ENCODE measurements around the gene OR51E1.

OR51E1 gene

DNA sequence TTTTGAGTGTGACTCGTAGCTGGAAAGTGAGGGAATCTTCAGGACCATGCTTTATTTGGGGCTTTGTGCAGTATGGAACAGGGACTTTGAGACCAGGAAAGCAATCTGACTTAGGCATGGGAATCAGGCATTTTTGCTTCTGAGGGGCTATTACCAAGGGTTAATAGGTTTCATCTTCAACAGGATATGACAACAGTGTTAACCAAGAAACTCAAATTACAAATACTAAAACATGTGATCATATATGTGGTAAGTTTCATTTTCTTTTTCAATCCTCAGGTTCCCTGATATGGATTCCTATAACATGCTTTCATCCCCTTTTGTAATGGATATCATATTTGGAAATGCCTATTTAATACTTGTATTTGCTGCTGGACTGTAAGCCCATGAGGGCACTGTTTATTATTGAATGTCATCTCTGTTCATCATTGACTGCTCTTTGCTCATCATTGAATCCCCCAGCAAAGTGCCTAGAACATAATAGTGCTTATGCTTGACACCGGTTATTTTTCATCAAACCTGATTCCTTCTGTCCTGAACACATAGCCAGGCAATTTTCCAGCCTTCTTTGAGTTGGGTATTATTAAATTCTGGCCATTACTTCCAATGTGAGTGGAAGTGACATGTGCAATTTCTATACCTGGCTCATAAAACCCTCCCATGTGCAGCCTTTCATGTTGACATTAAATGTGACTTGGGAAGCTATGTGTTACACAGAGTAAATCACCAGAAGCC lies 11.0 kb downstream of the OR51E1 start:
- DNase-seq = no peak

DNA sequence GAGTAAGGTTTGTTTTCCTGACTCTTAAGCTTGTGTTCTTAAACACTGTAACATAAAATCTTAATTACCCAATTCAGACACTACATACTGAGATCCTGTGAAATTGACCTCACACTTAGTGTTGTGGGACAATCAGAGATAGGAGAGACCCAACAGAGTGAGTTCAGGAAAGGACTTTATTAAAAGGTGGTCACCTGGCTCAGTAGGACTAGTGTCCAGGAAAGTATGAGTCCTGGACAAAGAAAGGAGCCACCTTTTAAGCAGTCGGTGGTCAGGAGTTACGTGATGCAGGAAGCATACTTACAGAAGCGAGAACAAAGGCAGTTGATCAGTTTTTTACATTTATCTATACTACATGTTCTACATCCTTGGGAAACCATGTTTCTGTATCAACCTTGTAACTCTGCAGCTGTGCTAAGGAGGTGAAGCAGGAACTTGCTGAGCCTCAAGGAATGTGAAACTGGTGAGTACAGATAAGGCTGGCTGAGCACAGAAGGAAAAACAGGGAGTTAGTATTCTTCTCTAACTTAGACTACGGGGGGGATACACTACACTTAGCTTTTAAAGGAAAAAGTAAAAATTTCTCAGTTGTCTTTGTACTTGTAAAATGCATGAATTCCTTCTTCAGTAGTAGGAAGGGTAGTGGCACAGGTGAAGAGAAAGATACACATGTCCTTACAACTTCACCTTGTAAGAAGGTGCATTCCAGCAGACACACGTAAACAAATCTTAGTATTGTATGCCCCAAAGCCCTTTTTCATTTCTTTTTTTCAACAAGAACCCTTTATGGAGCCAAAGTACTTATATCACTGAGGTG lies 15.1 kb downstream of the OR51E1 start:
- DNase-seq = no peak

DNA sequence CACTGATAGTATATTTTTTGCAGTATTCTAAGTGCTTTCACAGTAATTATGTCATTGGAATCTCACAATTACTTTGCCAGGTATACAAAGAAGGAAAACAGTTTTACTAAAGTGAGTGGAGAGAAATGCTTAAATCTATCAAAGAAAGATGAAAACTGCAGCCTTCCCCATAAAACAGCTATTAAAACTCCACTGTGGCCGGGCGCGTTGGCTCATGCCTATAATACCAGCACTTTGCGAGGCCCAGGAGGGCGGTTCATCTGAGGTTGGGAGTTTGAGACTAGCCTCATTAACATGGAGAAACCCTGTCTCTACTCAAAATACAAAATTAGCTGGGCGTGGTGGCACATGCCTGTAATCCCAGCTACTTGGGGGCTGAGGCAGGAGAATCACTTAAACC lies 19.1 kb downstream of the OR51E1 start:
- no peak for DNase-seq

DNA sequence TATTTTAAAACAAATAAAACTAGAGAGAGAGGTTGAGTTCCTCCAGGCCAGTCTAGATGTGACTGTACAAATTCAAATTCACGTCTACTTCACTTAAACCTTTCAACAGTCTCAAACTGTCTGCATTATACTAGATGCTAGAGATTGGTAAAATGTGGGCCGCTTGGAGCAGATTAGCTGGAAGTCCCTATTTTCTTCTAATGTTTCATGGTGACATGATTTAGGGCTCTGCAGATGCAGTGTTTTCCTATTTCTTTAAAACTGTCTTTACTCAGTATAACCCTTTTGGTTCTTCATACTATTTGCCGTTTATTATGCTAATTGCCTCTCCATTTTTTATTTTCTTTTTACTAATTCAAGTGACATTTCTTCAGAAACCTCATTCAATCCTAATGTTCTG lies 20.4 kb downstream of the OR51E1 start:
- no peak for DNase-seq

DNA sequence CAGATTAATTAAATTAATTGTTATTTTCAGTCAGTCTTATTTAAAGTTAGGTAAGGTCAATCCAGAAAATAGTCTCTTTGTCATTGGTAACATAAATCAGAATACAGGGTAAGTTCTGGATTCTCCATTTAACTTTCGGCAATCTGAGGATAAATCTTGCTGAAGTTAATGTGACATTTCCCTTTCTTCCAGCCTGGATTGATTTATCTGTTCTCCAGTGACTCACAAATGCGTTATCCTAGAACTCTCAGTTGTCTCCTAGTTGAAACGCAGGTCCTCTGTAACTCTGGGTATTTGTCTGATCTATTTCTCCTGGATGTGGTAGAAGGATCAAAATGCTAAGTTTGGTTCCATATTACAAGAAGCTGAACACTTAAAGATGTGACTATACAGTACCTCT lies 21.0 kb downstream of the OR51E1 start:
- DNase-seq = no peak

DNA sequence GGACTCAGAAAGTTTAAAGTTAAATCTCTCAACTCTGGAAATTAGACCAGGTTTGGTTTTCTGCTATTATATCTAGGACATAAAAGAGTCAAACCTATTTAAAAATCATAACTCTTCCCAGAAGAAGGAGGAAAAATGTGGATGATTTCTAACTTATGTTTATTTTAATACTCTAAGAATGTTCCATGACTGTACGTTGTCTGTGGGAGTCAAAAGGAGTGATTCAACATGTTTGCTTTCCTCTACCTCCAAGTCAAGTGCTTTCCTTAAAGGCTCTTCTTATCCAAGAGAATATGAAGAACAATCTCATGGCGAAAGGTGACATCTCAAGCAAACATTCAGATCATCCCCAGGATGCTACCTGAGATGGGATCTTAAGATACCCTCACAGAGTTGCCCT lies 21.6 kb downstream of the OR51E1 start:
- DNase-seq = no peak

DNA sequence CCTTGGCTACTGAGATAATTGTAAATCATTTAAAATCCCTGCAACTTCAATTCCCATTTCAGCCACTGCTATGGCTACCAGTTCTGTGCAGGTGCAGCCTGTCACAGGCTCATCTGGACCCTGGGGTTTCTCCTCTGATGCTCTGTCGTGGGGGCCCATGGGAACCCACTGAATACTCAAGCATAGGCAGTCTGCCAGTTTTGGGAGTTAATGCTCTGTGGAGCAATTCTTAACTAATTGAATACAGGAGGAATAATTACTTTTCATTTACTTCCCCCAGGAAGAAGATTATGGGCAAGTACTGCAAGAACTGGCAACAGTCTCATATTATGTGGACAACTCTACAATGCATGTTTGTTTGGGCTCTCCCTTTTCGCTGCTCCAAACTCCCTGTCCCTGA lies 28.0 kb downstream of the OR51E1 start:
- DNase-seq = no peak

DNA sequence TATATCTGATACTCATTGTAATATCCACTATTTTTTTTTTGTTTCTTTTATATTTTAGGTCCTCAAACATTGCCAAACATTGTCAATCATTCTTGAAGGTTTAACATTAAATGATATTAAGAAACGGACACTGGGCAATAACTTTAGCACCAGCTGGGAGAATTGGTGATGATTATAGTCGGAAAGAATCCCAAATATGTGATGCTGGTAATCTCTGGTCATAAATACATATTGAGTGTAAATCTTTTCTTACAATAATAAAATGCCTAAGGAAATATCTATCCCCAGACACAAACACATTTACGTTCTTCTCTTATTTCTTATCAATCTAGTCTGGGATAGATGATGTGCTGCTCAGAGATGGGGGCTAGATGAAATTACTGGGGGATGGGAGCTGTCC lies 28.7 kb downstream of the OR51E1 start:
- no peak for DNase-seq

DNA sequence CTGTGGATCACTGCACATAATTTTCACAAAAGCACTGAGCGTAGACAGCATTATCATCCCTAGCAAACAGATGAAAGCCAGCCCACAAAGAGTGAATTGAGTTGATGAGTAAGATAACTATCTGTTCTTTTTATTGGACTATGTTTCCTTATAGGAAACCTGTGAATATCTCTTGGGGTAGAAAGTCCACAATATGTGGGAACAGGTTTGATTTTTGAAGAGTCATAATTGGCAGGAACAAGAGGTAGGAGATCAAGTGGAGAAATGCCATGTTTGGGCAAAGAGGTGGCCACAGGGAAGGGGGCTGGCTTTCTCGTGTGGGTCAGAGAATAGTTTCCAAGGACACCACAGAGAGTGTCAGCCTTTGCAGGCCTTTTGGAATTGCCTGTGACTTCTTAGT lies 30.0 kb downstream of the OR51E1 start:
- DNase-seq = no peak

DNA sequence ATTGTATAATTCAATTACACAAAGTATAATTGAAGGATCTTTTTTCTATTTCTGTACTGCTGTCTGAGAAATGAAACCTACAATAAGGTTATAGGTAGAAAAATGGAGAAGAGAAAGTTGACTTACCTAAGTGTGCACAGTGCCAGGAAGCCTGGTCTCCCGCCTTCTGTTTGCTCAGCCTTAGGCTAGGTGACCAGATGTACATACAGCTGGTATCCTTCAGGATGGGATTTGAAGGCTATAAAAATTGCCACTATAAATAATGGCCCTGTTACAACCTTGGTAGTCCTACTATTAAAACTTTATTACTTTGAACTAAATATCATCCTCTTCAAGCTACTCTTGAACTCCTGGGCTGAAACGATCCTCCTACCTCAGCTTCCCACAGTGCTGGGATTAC lies 34.2 kb downstream of the OR51E1 start:
- DNase-seq = peak in 1 of 2 experiments; percentile 7

DNA sequence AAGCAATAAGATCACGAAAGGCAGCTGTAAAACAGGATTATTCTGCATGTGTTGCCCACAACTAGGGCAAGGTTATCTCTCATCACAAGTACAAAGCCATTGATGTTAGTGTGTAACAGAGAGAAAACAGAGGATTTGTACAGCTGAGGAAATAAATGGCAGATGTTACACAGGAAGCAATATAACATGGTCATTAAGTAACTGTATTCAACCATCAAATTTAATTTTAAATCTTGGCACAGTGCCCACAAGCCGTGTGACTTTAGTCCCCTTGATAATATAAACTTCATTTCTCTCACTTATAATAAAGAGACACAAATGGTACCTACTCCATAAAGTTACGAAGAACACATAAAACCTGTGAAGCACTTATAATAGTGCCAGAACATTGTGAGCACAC lies 36.6 kb downstream of the OR51E1 start:
- no peak for DNase-seq

DNA sequence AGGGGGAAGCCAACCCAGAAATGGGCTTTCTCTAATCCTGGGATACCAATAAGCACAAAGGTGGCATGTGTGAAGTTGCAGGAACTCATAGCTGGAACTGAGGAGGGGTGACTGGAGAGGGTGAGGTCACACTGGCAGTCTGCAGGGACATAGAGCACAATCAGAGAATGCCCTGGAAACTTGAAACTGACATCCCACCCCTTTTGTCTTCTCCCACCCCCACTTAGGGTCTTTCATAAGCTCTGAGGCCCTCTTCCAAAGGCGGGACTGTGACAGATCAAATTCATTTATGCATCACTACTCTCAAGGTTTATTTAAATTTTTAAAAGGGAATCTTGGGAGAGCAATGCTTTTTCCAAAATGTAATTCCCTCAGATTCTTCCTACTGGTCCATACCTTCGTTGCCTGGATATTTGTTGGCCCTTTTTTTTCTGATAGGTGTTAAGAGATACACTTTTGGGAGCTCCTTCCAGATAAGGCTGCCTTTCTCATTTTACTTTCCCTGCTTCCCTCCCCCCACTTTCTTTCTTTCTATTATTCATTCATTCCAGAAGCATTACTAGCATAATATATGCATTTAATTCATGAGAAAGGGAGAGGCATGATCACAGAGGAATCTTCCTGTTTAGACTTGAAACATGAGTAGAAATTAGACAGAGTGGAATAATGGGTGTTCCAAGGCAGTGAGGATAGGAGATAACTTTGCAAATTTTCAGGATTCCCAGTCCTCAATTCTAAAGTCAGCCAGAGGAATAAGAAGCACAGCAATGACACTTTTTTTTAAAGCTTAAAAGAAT lies 39.0 kb downstream of the OR51E1 start:
- DNase-seq = no peak

DNA sequence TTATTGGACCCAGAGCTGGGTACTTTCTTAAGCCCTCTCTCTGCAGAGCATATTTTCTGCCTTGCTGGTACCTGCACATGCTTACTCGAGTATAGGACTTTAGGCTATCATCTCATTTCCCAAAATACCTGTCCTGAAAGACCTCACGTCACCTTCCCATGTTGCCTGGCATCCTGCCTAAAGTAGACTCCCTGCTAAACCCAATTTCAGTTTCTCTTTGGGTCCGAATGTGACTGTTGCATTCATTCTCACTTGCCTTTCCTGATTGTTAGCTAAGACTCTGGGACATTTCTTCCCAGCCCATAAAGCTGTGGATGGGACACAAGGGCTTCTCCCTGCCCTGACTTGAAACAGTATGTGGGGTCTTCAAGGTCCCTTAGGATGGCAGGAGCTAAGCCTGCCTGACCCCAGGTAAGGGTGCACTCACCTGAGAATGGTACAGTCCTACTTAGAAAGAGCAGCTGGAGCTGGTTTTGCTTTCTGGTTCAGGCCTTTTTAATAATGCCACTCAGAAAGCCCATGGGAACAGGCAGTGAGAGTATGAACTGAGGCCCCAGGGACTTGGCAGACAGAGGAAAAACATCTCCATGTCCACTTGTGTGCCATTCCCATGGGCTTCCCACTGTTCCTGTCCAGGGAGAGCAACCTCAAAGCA lies 41.0 kb downstream of the OR51E1 start:
- DNase-seq = peak in 1 of 2 experiments; percentile 15

DNA sequence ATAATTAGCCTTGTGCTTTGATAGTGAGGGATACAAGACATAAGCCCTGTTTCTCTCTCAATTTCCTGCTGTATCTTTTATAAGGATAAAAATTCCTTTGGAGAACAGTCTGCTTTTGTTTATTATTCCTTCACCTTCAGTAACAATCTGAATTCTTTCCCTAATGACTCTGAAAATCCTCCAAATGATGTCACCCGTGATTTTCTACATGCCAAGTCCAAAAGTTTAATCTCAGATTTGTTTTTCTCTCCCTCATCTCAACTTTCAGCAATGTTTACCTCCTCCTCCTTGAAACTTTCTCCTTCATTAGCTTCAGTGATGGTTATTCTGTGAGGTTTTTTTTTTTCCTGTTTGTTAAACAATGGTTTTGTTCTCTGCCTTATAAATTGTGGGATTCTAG lies 51.7 kb downstream of the OR51E1 start:
- no peak for DNase-seq

DNA sequence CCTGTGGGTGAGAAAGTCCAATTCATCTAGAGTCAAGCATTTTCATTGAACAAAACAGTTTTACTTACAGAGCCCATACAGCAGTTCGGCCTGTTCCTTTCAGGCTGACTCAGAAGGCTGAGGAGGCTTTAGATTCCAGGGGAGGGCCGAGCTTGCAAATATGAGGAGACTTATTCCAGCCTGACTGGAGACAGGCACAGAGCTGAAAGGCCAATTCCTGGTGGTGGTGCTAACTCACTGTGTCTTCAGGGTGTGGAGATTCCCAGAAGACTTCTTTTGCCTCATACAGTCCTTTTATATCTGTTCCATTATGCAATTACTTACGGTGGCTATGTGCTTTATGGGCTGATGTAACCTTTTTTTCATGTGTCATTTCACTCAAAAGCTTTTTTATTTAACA lies 53.8 kb downstream of the OR51E1 start, which contains the start of gene OR51E2:
Gene OR51E2 (minus strand): TSS at position 269 of the 400 bp plus-strand sequence. CDS start 15,142 bp downstream, outside the sequence.
- no peak for DNase-seq

DNA sequence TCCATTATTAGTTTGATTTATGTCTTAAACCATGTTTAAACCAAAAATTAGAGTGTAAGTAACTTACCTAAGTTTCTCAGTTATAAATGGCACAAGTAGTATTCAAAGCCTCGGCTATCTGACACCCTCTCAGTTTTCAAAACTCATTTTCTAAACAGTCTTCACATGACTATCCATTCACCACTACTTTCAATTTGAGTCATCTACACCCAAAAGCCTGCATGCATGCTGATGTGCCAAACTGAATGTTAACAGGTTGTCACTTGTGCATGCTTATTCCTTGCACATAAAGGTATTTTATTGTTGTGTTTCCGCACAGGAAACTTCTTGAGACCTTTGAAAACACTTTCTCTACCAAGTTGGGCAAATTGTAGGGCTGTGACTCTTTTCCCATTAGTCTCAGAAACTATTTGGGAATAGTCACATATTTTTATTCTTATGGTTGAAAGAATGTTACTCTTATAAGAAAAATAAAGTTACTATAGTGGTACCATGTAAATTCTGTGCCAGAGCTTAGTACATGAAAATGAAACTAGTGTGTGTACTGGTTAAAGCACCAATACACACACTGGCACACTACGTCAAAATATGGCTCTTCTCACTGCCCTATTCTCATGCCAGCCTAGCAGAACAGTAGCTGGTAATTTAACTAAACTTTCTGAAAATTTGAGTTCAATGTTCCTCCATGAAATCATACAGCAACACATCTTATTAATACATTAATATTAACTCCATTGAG lies 56.1 kb downstream of the OR51E1 start:
- DNase-seq = no peak

DNA sequence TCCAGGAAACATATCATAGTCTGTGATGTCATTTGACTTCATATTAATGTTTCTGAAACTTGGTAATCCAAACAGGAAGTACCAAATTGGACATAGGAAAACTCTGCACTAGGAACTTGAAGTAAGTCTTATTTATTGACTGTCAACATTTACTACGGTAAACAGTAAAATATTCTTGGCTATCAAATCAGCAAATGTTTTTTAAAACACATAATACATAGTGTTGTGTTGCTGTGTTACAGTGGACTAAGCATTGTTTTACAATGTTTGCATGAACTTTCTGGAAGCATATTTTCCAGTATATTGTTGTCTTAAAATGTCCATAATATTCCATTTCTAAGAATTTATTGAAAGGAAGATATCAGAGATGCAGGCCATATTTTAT lies 56.6 kb downstream of the OR51E1 start:
- no peak for DNase-seq

DNA sequence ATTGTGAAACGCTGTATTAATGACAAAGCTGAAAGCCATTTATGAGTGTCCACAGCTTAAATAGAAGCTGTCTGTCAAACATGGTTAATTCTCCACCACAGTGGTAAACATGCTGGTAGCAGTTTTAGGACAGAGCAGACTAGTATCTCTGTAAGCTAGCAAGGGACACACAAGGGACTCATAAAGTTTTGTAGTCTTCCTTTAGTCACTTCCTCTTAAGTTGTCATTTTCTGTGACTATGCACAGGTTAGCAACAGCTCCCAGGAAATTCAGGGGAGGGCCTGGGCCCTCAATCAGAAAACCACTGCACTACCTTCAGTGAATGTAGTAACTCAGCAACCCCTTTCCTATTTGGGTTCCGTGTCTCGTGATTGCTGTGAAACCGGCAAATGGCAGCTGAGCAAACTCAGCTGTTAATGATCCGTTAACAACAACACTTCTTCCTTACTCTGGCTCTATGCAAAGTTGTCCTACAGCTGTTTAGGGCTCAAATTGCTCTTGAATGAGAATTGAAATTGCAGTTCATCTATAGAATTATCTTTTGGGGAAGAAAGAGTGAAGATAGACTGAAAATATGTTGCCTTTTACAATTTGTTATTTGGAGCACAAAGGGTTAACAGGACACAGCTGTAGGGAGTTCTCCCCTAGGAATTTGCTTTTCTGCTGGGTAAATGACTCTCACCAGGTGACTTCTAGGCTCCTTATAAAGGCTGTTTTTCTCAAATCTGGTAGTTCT lies 60.4 kb downstream of the OR51E1 start, which contains the start of gene MMP26:
Gene MMP26 (plus strand): TSS at position 731 of the 736 bp plus-strand sequence.
- DNase-seq = peak; percentile 88 to 96

DNA sequence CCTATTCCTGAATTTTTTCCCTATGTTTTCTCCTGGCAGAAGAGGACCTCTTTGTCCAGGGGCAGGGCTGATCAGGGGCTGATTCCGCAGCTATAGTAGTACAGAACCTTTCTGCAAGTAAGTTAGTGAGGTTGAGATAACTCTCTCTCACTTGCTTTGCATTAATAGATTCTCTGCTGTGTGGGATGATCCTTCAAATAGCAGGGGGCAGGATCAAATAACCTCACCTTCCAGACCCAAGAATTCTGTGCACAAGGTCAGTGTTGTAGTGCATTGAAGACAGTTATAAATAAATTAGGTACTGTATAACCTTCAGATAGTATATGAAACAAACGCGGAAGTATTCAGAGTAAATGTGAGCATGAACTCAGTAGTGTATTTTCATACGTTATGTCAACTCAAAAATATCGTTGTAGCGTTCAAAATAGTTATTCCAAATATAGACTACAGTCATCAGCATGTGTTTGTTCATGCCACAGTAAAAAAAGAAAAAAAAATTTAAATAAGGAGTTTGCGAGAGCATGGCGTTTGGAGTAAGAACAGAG lies 61.1 kb downstream of the OR51E1 start:
- peak in 1 of 2 experiments; percentile 47 for DNase-seq
